IMR-90 (cell line): ENCODE results near the gene ANKRD53.

ENCODE experiments used
- CEBPB ChIP-seq: IDR thresholded peaks from 2 replicates; pipeline ENCODE4 v1.6.1; 2012; ENCODE audit warnings: low read depth, low read length, improper control_type of control experiment
- CTCF ChIP-seq: conservative IDR thresholded peaks from 2 replicates; pipeline ENCODE4 v1.5.1; 2012; ENCODE audit warnings: mild to moderate bottlenecking, low read depth, low read length, improper control_type of control experiment
- ELK1 ChIP-seq: fragments of 150-350 bp; IDR thresholded peaks from 2 replicates; pipeline ENCODE4 v1.6.1; 2016; ENCODE audit warnings: low read depth, mild to moderate bottlenecking, low read length, moderate library complexity, borderline replicate concordance
- FOS ChIP-seq: fragments of 150-350 bp; IDR thresholded peaks from 2 replicates; pipeline ENCODE4 v1.6.1; 2016; ENCODE audit warnings: low read depth, low read length
- MAZ ChIP-seq: IDR thresholded peaks from 2 replicates; pipeline ENCODE4 v1.6.1; 2012; ENCODE audit warnings: low read depth, mild to moderate bottlenecking, low read length, improper control_type of control experiment, moderate library complexity, borderline replicate concordance
- POLR2A ChIP-seq: IDR thresholded peaks from 2 replicates; pipeline ENCODE4 v1.6.1; 2012; ENCODE audit warnings: mild to moderate bottlenecking, low read depth, low read length
- RAD21 ChIP-seq: IDR thresholded peaks from 2 replicates; pipeline ENCODE4 v1.6.1; 2012; ENCODE audit warnings: low read length, improper control_type of control experiment
- RCOR1 ChIP-seq: IDR thresholded peaks from 2 replicates; pipeline ENCODE4 v1.6.1; 2012; ENCODE audit warnings: mild to moderate bottlenecking, low read length, improper control_type of control experiment; ENCODE audit not compliant: insufficient replicate concordance

GRCh38 chr2:71001592-71001927, 23.1 kb downstream of the ANKRD53 start:
- TF ChIP-seq CTCF = no peak
- TF ChIP-seq FOS = no peak
- no peak for TF ChIP-seq MAZ
- no peak for TF ChIP-seq CEBPB
- no peak for TF ChIP-seq RCOR1
- no peak for TF ChIP-seq POLR2A
- TF ChIP-seq ELK1 = no peak
- no peak for TF ChIP-seq RAD21
